ENCODE measurements around the gene GTF2I.
"Not testable (repeated sequence)": the region's sequence is repeated elsewhere in the genome, so short reads cannot be mapped to it uniquely, and the experiment has no call there.

DNA sequence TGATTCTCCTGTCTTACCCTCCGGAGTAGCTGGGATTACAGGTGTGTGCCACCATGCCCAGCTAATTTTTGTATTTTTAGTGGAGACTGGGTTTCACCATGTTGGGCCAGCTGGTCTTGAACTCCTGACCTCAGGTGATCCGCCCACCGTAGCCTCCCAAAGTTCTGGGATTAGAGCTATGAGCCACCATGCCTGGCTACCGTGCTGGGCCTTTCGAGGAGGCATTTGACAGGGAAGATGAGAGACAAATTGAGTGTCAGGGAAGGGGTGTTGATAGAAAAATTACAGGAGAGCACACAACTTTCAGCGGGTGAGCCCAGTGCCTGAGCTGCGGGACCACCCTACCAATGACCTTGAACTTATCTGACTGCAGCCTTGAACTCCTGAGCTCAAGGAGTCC is 112.5 kb downstream of the GTF2I start:
- TF ChIP-seq CTCF, POLR2A (IDR thresholded peaks at IDR 0.05): not testable (repeated sequence)
